Activated gamma-delta T cell treated with Interleukin-2 at 50 U/mL for 16 hours (primary cell): ENCODE measurements around the gene MELTF.
"Not testable (repeated sequence)": the region's sequence is repeated elsewhere in the genome, so short reads cannot be mapped to it uniquely, and the experiment has no call there.

ENCODE experiments used
- DNase-seq: peaks from one replicate; pipeline ENCODE4 v3.0.0-alpha.2; 2020

The MELTF gene

GRCh38 chr3:197029511-197030167 lies at the start of gene MELTF:
MELTF (minus strand) TSS chr3:197029817; CDS start chr3:197029702, 115 bp downstream.
- peak; percentile 67 for DNase-seq

DNA sequence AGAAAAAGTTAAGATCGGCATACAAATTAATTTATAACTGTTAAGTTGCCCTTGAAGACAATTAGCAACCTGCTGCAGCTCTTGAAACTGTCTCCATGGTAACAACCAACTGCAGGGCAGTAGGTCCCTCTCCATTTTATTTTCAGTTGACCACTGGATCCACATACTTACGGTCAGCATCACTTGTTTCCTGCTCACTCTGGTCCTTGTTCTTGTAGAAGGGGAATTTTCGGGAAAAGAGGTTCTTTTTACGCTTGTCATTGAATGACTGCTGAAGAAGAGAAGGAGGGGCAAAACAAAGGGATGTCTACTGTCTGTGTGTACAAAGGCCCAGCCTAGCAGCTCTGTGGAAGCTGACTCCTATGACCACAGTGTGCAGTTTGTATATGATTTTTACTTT lies 46.8 kb upstream of the MELTF start:
- DNase-seq, result no peak

DNA sequence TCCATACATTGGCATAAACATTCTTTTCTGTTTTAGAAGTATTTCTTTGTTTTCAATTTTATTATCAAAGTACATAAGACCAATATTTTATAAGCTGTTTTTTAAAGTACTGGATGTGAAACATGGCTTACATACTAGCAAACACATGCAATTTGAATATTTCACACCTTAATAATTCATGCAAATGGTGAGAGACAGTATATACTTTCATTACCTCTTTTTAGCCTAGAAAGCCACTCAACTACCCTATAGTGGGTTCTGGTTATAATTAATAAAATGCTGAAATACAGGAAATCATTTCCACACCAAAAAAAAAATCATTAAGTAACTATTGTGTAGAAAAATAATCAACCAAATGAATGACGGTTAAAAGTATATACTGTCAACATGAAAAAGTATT lies 38.5 kb upstream of the MELTF start:
- no peak for DNase-seq

- no peak for DNase-seq
These were observed 35.2 kb upstream of the MELTF start for GRCh38 chr3:197064771-197065170.

DNA sequence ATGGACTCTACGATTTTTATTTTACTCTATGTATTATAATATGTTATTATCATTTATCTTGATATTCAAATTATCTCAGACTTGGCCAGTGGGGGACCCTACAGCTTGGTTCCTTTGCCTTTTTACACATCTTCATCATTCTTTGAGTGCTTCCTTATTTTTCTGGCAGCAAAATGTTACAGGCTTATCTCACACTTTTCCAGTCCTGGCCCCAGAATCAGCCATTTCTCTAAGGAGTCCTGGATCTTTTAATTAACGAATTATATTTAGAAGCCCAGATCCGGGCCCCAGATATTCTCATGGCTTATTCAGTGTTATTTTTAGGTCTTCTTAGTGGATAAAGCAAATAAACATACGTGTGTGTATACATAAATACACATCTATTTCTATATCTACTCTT lies 32.8 kb upstream of the MELTF start:
- DNase-seq, result no peak

DNA sequence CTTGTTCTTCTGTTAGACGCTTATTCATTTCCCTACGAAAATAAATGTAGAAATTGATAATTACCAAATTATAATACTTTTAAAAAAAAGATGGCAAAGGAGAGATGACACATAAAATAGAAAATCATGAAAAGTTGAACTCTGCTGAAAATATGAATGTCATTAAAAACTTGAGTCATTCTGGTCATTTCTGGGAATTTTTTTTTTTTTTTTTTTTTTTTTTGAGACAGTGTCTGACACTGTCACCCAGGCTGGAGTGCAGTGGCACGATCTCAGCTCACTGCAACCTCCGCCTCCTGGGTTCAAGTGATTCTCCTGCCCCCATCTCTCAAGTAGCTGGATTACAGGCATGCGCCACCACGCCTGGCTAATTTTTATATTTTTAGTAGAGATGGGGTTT lies 22.0 kb upstream of the MELTF start:
- DNase-seq, result not testable (repeated sequence)

DNA sequence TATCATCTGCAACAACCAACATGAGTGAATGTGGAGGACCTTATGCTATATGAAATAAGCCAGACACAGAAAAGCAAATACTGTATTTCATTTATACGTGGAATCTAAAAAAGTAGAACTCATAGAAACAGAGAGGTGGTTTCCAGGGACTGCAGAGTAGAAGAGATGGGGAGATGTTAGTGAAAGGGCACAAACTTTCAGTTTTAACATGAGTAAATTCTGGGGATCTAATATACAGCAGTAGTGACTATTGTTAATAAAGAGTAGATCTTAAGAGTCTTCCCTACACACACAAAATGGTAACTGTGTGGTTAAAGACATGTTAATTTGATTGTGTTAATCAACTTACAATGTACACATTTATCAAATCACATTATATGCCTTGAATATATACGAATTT lies 20.9 kb upstream of the MELTF start:
- DNase-seq, result no peak

- DNase-seq, result no peak
These were observed 12.9 kb upstream of the MELTF start for GRCh38 chr3:197042539-197042938.

GRCh38 chr3:197041875-197042488 lies 12.4 kb upstream of the MELTF start:
- no peak for DNase-seq

DNA sequence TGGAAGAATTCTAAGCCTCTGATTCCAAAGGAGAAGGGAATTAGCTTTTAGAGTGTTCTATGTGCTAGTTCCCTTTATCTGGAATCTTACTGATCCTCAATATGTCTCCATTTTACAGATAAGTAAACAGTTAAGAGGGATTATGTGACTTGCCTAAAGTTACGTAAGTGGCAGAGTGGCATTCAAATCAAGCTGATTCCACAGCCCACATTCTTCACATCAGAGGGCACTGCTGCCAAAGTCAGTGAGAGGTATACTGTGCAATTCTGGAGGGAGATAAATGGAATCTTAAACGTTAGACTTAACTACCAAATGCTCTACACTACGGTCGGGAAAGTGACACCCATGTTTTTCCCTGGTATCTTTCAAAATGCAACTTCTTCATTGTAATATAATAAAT lies 11.0 kb upstream of the MELTF start:
- no peak for DNase-seq

DNA sequence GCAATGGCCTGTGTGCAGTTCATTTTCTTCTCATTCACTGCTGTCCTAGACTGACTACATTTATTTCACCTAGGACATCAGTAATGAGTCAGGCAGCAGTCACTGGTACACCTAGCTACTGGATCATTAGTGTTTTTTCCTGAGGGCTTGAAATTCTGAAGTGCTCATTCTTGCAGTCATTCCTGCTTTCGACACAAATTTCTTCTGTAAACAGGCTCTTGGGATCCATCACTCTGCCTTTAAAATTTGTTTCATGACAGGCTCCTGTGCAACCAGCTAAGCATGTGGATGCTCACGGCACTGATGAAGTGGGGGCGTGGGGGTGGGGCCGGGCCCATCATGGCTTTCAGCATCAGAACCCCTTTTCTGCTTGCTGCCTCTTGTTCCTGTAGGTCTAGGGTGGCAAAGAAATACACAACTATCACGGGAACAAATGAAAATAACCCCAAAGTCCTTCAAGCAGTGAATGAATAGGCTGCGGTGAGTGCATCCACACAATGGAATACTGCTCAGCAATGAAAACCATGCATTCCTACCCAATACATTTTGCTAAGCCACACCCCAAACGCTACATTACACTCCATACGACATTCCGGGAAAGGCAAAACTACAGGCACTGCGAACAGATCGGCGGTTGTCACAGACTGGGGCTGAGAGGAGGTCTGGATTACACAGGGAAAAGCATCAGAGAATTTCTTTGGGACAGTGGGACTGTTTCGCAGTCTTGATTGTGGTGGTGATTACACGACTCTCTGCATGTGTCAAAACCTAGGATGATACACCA lies 9.3 kb upstream of the MELTF start:
- no peak for DNase-seq

DNA sequence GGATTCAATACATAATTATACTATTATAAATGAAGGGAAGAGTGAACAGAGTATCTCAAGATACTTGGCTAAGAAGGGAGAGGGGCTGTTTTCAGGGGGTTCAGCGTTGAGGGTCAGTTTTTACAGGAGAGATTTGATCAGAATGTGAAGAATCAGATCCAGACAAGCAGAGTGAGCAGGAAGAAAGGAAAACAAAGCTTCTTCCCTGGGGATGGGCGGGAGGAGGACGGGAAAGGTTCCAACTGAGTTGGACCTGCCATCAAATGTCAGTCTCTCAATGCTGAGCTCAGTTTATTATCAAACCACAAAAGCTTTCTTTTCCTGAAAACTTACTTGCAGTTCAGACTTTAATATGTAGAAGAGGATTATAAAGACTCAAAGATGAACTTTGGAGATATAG lies 6.0 kb upstream of the MELTF start:
- DNase-seq, result no peak

GRCh38 chr3:197034778-197035177 lies 5.2 kb upstream of the MELTF start:
- DNase-seq, result not testable (repeated sequence)

- DNase-seq, result not testable (repeated sequence)
These were observed 4.1 kb upstream of the MELTF start for GRCh38 chr3:197033764-197034163.

DNA sequence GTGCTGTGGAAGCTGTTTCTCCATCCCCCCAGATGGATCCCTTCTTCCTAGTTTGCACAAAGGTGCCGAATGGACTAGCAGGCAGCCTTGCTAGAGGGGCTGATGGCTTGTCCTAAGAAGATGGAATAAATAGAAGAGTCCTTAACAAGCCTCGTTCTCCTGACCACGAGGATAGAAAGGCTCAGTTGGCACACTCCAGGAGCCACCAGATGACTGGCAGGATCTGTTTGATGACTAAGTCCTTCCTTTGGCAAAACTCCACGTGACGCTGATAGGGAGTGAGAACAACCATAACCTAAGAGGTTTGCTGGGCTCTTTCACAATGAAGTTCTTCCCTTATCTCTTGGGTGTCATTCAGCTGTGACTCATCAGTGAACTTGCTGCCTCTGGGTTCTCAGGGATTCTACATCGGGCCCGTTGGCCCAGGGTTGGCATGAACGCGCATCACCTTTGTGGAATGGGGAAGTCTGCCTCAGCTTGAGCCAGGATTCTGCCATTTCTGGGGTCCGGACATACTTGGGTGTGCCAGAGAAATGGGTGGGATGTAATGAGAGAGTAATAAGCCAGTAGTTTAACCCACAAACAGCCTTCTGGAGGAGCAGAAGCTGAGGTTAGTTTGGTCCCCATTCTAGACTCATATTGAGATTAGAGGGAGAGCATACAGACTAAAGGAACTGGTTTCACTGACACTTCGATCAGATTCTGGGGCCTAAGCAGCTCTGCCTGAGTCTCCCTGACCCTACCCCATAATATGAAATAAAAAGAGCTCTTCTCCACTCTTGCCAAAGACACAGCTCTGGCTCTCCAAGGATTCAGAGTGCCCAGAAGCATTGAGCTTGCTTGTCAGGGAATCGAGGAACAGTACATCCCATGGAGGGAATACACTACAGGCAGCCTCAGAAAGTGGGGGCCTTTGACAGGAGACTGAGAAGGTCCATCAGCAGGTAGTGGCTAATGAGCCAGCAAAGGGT lies 2.0 kb upstream of the MELTF start:
- DNase-seq, result no peak

DNA sequence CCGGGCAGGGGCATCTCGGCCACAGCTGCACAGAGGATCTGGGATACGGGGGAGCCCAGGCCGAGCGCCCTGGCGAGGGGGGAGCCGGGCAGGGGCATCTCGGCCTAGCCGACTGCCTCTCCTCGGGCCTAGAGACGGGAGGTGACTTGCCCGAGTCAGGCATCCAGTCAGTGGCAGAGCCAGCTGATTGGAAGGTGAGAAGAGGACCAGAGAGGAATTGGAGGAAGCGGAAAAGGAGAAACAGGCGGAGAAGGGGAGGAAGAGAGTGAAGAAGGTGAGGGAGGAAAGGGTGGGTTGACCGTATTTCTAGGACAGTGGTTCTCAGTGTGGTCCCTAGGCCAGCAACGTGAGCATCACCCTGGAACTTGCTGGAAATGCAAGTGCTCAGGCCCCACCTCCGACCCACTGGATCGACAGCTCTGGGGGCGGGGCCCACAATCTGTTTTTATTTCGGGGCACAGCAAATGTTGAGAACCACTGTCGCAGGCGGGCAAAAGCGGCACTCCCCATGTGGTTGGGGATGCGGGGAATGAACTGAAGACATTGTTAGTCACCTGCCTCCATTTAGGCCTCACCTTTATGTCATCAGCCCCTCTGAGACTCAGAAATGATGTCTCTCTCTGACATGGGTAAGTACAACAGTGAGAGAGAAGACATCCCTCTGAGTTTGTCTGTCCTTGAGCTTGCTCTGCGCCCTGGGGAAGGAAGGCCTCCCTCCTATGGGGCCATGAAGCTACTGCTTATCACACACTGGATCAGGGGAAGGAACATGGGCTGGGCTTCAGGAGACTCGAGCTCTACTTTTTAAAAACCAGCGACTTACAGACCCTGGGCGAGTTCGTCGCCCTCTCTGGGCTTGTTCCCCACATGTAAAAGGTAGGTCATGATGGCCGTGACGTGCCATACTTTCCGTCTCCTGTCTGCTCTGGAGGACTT lies 1.0 kb upstream of the MELTF start:
- no peak for DNase-seq

- no peak for DNase-seq
These were observed 698 bp downstream of the MELTF start for GRCh38 chr3:197028728-197029510.

DNA sequence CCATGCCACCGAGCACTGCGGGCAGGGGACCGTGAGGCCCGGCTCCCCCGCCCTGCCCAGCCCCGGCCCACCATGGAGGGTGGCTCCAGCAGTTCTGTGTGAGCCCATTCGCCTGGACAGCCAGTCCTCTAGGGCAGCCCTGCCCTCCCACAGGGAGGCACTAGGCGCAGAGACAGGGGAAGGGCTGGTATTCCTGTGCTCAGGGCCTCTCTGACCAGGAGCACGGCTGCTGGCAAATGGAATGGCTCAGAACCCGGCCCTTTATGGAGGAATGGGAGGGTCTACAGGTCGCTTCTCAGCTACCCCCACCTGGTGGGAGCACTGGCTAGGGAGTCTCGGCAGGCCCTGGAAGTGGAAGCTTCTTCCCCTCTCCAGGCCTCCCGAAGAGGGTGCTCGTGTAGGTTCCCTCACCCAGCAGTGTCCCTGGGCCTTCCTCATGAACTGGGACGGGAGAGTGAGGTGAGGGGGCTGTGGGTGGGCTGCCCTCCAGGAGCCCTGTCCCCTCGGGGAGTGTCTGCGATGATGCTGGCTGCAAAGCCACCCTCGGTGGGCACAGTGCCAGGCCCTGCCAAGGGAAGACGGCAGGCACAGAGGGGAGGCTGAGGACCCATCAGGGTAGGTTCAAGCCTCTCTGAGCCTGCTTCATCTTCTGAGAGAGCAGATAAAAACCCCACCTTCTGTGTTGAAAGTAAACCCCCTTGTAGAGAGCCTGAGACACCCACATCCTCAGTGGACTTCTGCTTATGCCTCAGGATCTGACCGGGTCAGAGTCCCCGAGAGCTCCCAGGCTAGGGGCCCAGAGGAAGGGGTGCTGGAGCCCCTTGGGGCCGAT lies 1.5 kb downstream of the MELTF start:
- no peak for DNase-seq

DNA sequence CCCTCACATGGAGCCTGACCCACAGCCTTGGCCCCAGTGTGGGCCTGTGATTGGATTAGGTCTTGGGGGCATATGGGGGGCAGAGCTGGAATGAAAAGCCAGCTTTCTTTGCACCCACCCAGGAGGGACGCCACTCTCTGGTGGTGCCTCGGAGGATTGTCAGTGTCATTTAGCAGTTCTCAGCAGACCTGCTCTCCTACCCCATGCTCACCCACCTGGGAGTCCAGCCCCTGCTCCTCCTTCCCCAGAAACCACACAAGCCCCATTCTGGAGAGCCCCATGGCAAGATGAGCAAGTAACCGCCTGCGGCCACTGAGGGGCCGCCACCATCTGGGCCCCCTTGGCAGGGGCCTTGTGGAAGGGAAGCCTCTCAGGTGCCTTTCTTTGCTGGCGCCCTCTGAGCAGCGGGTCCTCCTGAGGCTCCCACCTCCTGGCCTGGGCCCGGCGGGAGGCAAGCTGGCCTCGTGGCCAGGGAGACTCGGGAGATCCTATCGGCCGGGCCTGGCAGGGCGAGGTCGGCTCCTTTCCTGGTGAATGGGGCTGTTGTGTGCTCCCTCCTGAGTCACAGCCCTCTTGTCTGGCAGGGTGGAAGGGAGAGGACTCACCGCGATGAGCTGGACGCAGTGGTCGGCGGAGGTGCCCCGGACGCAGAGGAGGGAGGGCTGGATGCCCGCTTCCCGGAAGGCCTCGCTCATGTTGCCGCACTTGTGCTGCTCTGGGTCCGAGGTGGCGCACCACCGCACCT lies 2.3 kb downstream of the MELTF start:
- DNase-seq, result no peak
